SIG-M5 treated with dmso at 0.1 percent for 504 hours (cell line): ENCODE measurements around the gene ERBIN.
"Not testable (repeated sequence)": the region's sequence is repeated elsewhere in the genome, so short reads cannot be mapped to it uniquely, and the experiment has no call there.

Source experiments
- DNase-seq: peaks from one replicate; lab custom pipeline; 2025; ENCODE audit not compliant: unreplicated experiment; lab: John Stamatoyannopoulos, UW

ERBIN gene

GRCh38 chr5:65961633-65962032 lies 35.3 kb downstream of the ERBIN start:
- DNase-seq, result no peak

DNA sequence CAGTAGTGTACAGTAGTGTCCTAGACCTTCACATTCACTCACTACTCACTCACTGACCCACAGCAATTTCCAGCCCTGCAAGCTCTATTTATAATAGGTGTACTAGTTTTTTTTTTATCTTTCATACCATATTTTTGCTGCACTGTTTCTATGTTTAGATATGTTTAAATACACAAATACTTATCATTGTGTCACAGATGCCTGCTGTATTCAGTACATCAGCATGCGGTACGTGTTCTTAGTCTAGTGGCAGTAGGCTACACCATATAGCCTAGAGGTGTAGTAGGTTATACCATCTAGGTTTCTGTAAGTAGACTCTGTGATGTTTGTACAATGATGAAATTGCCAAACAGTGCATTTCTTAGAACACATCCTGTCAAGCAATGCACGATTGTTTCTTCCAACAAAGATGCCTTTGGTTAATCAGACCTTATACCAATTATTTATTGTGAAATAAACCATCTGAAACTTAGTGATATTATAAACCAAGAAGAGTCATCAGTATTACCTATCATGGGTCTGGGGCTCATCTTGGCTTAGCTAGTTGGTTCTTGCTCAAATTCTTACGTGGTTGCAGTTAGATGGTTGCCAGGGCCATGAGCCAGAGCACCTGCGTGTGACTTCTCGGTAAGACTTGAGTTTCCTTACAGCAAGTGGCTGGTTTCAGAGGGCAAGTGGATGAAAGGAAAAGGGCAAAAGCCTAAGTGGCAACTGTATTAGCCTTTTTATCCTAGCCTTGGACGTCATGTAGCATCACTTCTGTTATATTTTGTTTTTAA lies 41.1 kb downstream of the ERBIN start:
- DNase-seq, result no peak

- no peak for DNase-seq
Observed at GRCh38 chr5:65969539-65970393, 43.4 kb downstream of the ERBIN start.

DNA sequence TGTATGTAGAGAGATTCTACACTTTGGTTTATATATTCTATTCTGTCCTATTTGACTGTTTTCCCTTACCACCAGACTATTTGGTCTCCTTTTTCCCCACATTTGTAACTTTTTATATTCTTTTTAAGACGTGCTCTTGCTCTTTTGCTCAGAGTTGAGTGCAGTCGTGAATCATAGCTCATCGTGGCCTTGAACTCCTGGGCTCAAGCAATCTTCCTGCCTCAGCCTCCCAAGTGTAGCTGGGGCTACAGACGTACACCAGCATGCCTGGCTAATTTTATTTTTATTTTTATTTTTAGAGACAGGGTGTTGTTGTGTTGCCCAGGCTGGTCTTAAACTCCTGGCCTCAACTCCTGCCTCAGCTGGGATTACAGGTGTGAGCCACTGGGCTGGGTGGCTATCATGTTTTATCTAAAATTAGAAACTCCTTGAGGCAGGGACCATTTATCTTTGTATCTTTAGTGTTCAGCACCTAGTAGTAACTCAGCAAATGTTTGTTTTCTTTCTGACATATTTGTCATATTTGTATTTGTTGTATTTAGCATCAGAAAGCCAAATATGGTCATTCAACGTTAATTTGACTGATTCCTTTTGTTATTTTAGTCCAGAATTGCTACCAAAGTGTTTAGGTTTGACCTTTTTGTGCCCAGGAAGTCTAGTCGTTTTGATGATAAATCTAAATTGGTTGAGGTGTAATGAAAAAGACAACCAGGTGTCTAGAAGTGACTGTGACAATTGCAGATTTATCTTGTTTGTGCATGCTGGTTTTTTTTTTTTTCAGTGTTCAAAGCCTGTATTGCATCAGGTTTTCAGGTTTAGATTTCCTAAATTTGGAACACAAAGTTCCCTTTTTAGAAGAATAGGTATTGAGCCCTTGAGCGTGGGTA lies 44.3 kb downstream of the ERBIN start:
- no peak for DNase-seq

DNA sequence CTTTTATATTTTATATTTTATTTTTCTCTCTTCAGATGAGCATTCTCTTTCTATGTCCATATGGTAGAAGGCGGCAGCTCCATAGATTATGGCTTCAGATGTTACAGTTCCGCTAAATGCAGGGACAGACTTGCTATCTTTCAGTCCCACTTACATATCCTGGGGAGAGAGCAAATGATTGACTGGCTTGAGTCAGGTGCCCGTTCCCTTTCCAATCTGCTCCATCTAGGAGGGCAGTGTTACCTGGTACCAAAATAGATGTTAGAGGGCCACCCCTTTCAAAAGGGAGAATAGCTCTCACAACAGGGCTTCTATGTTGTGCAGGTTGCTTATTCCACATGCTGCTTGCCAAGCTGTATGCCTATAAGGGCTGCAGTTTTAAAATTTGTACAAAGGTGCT lies 45.3 kb downstream of the ERBIN start:
- no peak for DNase-seq

DNA sequence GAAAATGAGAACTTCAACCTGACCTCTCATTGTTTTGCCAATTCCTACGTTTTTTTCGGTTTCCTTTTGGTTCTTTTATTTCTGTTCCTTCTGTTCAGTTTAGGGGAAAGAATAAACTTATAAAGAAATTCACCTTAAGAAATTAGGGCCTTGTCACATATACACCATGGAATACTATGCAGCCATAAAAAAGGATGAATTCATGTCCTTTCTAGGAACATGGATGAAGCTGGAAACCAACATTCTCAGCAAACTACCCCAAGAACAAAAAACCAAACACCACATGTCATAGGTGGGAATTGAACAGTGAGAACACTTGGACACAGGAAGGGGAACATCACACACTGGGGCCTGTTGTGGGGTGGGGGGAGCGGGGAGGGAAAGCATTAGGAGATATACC lies 46.5 kb downstream of the ERBIN start:
- not testable (repeated sequence) for DNase-seq

DNA sequence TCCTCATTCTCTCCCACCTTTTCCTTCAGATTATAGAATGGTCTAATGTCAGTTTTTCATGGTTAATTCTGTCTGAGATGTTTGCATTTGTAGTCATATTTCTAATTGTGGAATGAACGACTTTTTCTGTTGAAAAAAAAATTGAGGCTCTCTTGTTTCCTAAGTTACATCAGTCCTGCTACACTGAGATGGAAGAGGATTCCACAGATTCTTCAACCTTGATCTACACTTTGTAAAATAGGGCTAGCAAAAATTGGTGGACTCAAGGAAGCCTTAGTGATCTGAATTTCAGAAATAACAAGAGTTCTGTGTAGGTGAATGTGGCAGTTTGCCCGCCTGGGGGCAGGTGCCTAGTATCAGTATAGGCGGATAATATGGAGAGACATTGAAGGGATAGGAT lies 51.9 kb downstream of the ERBIN start:
- DNase-seq, result no peak

DNA sequence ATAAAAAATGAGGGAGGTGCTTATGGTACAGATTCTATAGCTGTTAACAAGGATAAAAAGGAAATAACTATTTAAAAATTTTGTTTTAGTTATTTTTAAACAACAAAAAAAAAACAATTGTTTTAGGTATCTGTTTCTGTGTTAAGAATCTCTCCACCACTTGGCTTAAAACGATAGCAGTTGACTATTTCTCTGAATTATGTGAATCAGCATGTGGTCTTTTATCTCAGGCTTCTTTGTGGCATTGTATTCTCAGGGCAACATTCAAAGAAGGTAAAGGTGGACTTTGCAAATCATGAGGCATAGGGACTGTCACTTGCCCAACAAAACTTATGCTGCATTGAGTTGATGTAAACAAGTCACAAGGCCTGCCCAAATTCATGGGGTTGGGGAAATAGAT lies 55.2 kb downstream of the ERBIN start:
- no peak for DNase-seq

DNA sequence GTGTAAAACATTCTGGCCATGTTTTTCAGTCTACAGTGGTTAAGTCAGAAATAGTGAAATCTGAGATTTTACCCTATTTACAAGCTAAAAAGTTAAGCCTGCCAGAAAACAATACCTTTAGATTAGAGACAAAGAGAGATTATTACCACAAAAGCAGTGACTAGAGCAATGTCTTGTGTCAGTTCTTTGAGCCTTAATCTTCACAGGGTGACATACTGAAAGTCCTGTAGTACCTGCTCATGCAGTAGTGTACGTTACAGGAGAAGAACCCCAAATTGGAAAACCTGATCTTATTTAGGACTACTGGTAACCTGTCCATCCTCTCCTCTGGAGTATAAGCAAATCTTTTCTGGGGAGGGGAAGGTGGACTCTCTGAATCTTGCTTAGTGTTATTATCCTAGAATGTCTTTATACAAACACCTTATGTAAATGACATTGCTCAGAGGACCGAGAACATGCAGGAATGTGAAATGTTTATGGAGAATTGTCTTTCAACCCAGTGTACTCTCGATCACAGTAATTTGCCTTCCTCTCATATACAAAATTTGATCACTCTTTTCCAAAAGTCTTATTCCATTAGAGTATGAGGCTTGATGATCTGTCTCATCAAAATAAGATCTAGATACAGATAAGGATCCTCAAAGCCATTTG lies 55.7 kb downstream of the ERBIN start:
- no peak for DNase-seq

DNA sequence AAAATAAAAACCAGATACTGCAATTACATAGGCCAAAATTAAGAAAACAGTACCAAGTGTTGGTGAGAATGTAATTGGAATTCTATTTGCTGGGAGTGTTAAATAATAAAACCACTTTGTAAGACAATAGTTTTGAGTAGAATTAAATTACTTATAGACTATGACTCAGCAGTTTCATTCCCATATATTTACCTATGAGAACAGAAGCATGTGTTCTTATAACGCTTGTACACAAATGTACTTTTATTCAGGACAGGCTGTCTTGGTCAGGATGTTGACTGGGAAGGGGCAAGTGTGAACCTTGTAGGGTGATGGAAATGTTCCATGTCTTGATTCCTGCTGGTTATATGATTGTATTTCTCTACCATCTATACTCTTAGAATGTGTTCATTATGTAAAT lies 56.3 kb downstream of the ERBIN start:
- DNase-seq, result no peak

DNA sequence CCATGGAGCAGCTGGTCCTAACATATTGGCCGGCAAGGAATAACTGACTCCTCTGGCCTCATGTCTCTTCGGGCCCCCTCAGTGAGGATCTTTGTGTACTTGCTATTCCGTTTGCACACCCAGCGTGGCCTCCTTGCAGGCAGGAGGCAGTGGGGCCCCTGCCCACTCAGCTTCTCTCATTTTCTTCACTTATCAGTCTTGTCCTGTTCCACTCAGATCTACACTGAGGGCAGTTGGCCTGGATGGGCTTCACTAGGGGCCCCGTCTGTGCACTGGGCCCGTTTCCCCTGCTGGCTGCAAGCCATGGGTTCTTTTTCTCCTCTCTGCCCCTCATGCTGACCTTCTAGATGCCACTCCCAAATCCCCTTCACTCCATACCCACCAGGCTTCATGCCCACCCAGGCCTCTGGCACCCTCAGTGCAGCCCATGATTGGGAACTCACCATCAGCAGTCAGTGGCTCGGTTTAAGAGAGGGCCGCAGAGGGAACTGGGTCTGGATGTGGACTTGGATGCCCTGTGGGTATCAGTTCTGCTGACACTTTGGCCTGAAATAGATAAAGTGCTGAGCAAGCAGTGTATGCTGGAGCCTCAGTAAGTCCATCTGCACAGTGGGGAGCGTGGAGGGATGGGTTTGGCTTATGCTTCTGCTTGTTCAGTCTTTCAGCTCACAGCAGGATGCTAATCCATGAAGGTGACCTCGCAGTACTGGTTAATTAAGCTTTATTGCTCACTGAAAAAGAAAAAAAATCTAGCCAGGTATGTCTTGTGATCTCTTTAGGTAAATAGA lies 57.9 kb downstream of the ERBIN start:
- no peak for DNase-seq

DNA sequence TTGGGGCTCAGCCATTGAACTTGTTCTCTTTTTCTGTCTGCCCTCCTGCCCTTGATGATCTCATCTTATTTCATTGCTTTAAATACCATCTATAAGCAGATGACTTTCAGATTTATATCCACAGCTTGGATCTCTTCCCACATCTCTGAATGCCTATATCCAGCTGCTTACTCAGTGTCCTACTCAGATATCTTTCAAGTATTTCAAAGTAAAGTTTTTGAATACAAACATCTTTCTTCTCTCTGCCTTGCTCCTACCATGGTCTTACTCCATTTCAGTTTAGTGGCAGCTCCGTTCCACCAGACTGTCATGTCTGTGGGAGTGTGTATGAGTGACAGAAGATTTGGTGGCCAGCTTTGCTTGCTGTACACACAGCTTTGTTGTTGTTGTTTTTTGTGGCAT lies 59.7 kb downstream of the ERBIN start:
- DNase-seq, result no peak

DNA sequence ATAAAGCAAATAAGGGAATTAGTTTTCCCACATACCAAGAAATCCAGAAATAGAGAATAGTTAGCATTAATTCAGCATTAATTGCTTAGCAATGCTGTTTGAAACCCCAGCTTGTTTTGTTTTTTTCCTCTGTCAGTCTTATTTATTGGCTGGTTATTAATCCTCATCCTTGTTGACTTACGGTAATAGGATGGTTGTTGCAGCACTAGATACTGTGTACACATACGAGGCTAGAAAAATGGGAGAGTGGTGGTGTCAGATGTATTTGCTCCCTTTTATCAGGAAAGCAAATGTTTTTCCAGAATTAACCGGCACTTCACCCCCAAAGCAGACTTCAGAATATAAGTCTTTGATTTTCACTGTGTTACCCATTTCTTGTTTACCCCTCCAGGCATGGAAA lies 60.4 kb downstream of the ERBIN start:
- DNase-seq, result no peak

GRCh38 chr5:65987982-65988381 lies 61.6 kb downstream of the ERBIN start:
- no peak for DNase-seq

DNA sequence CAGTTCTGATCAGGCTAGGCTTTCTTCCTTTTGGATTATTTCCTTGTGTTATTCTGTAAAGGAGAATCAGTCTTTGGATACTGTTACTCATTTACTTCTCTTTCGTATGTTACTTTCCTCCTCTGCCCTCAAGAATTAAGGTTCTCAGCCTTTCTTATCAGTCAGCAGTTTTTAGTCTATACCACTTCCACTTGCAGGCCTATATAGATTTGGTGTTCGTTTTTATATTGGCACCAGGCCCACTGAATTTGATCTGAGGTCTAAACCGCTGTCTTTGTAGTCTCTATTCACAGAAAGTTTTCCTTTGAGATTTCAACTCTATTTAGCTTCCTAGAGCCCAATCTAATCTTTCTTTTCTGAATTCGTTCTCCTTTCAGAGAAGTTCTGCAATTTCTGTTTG lies 62.8 kb downstream of the ERBIN start:
- DNase-seq, result no peak

DNA sequence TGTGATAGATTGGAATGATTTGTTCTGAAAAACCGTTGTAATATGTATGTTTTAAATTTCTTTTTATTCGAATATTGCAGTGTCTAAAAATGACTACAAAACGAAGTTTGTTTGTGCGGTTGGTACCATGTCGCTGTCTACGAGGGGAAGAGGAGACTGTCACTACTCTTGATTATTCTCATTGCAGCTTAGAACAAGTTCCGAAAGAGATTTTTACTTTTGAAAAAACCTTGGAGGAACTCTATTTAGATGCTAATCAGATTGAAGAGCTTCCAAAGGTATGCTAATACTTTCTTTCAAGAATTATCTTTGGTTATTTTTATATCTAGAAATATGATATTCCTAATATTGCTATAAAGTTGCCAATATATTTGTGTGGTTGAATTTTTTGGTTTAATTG lies 66.3 kb downstream of the ERBIN start:
- DNase-seq, result no peak

- DNase-seq, result no peak
Observed at GRCh38 chr5:65994117-65994786, 67.9 kb downstream of the ERBIN start.

- no peak for DNase-seq
Observed at GRCh38 chr5:65999061-65999723, 72.8 kb downstream of the ERBIN start.

- DNase-seq, result no peak
Observed at GRCh38 chr5:66001952-66002351, 75.6 kb downstream of the ERBIN start.
